ENCODE data around the gene SKAP2.

SKAP2 gene

DNA sequence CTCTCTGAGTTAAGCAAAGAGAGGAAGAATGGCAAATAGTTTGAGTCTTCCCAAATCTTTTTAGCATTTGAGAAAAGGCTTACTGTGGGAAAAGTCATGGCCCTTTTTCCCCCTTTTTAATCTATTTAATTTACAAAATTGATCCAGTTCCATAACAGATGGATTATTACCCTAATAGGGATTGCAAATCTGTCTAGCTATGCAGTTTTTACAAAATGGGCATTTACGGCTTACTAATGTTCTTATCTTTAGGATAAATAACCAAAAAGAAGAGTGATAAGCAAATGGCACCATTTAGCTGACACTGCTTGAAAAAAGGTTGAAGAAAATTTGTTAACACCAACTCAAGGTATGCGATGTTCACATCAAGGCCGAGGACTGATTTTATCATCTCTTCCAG lies 169.7 kb downstream of the SKAP2 start:
- no peaks in the 10 kb centered on the region for H3K4me1 ChIP-seq (ENCODE audit: control insufficient read depth in 1 of 2, insufficient read depth in 1 of 2, low read depth in 1 of 2, low read length in 1 of 2)
- no peak overlapping the region for H3K27ac ChIP-seq
- H3K9me3 ChIP-seq: no peaks in the 10 kb centered on the region
- no peak overlapping the region for H3K4me3 ChIP-seq (ENCODE audit: low read depth in 1 of 2, low read length in 1 of 2)
- peaks cover 19% of the 10 kb centered on the region for H3K36me3 ChIP-seq
- TF ChIP-seq CTCF (IDR thresholded peaks at IDR 0.05): no peak
- H3K27me3 ChIP-seq: no peaks in the 10 kb centered on the region

- peaks cover 0 to 2% of the 10 kb centered on the region in 2 experiments for H3K4me1 ChIP-seq (ENCODE audit: control insufficient read depth in 1 of 2, insufficient read depth in 1 of 2, low read depth in 1 of 2, low read length in 1 of 2)
Measured at GRCh38 chr7:26694141-26694540, 170.2 kb downstream of the SKAP2 start.

GRCh38 chr7:26691886-26692285 lies 172.5 kb downstream of the SKAP2 start:
- Histone ChIP-seq H3K9me3 (no peaks in the 10 kb centered on the region), H3K27ac (no peak overlapping the region), H3K36me3 (peaks cover 23% of the 10 kb centered on the region), H3K4me3 (ENCODE audit: low read depth in 1 of 2, low read length in 1 of 2) (no peak overlapping the region), H3K27me3 (no peaks in the 10 kb centered on the region), H3K4me1 (ENCODE audit: control insufficient read depth in 1 of 2, insufficient read depth in 1 of 2, low read depth in 1 of 2, low read length in 1 of 2) (peaks cover 0 to 13% of the 10 kb centered on the region in 2 experiments)
- no peak for TF ChIP-seq CTCF (IDR thresholded peaks at IDR 0.05)

More at GRCh38 chr7:26694141-26694540, 170.2 kb downstream of the SKAP2 start:
- peaks cover 25% of the 10 kb centered on the region for H3K36me3 ChIP-seq
- H3K4me3 ChIP-seq (ENCODE audit: low read depth in 1 of 2, low read length in 1 of 2): no peak overlapping the region
- TF ChIP-seq CTCF (IDR thresholded peaks at IDR 0.05): no peak
- H3K9me3 ChIP-seq: no peaks in the 10 kb centered on the region
- no peaks in the 10 kb centered on the region for H3K27me3 ChIP-seq
- no peak overlapping the region for H3K27ac ChIP-seq

- H3K27ac ChIP-seq: no peak overlapping the region
- TF ChIP-seq CTCF (IDR thresholded peaks at IDR 0.05): no peak
- H3K4me3 ChIP-seq (ENCODE audit: low read depth in 1 of 2, low read length in 1 of 2): no peak overlapping the region
- peaks cover 0 to 13% of the 10 kb centered on the region in 2 experiments for H3K4me1 ChIP-seq (ENCODE audit: control insufficient read depth in 1 of 2, insufficient read depth in 1 of 2, low read depth in 1 of 2, low read length in 1 of 2)
- peaks cover 23% of the 10 kb centered on the region for H3K36me3 ChIP-seq
- H3K9me3 ChIP-seq: no peaks in the 10 kb centered on the region
- H3K27me3 ChIP-seq: no peaks in the 10 kb centered on the region
Measured at GRCh38 chr7:26691406-26691805, 173.0 kb downstream of the SKAP2 start.

DNA sequence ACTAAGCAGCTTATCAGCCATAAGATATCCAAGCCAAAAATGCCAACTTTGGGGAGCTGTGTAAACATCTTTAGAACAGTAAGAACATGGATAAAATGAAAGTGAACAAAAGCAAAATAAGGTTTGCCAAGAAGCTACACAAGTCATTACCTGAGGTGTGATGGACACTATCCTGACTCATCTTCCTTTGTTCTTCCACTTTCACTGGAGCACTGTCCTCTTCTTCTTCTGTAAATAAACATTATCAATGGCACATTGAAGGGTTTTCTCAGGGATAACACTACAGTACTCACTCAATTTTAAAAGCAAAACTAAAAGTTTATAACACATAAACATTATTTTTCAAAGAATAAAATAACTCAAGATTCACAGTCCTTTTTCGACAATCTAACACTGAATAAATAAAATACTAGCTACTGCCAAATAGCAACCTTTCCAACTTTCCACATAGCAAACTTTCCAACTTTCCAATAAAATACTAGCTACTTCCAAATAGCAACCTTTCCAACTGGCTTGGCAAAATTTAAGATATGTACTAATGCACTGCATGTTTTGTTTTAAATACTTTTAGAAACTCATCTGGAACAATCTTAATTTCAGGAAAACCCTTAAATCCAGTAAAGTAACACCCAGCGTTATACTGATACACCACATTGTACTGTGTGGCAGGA lies 174.1 kb downstream of the SKAP2 start:
- Histone ChIP-seq H3K9me3 (no peaks in the 10 kb centered on the region), H3K4me1 (ENCODE audit: control insufficient read depth in 1 of 2, insufficient read depth in 1 of 2, low read depth in 1 of 2, low read length in 1 of 2) (peaks cover 0 to 13% of the 10 kb centered on the region in 2 experiments), H3K36me3 (peaks cover 22% of the 10 kb centered on the region), H3K4me3 (ENCODE audit: low read depth in 1 of 2, low read length in 1 of 2) (no peak overlapping the region), H3K27me3 (no peaks in the 10 kb centered on the region), H3K27ac (peak overlapping the region; percentile 7)
- TF ChIP-seq CTCF (IDR thresholded peaks at IDR 0.05): no peak
